Sciatic nerve (tissue), 2 donors: ENCODE results near the gene CRB1. TPM values are rescaled to one million over a fixed set of nuclear protein-coding genes. Genes with fewer than 3 reads are reported as not detected.
A peak's percentile ranks its signal among the peaks of the same experiment; 100 is the strongest.

Experiments
- ATAC-seq: fragments of 200-7000 bp; cut with Tn5 transposase; one replicate; pipeline ENCODE4 v1.9.1; 2020; ENCODE audit warnings: mild to moderate bottlenecking, moderate library complexity
- DNase-seq: peaks from one replicate; pipeline ENCODE4 v3.0.0-alpha.2; 2020; ENCODE audit warnings: low spot score
- intact Hi-C: fragments of 100-400 bp; cut with DNase I; formaldehyde crosslinking; loops from one replicate; pipeline ENCODE4 v1.14.2; 2022
- total RNA-seq: library from RNA; stranded (reverse); fragmentation: NEBNext Ultra II Directional; extraction: Animal tissue kit (Norgen Biotek cat#: 25700); gene quantifications from one replicate; pipeline ENCODE4 v1.2.1, GENCODE V29; 2021
- donor health status: DM: no; HTN: no; CAD: no.
- donor health status: DM: no; HTN: no; CAD: no.

The CRB1 gene
- total RNA-seq, 1 donor from 2014 or later: 0.94 TPM

GRCh38 chr1:197339106-197340060 lies 71.3 kb downstream of the CRB1 start:
- DNase-seq (no peak), ATAC-seq (no peak)
- intact Hi-C loops: no loop called here

DNA sequence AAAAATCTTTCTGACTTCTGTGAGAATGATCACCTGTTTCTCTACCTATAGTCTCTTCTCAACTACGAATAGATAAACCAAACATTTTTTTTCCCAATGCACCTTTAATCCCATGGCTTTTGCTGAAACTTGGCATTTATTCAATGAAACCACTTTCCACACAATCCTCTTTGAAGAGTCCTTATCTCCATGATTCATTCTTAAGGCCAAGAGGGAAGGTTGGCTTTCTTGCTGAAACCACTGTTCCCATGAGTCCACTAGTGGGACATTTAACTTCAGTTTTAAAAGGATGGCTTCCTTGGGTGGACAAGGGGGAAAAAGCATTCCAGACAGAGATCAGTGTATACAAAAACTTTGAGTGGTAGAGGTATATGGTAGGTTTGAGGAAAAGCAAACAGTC lies 73.6 kb downstream of the CRB1 start:
- intact Hi-C loops: no loop called here
- no peak for ATAC-seq
- DNase-seq: no peak

DNA sequence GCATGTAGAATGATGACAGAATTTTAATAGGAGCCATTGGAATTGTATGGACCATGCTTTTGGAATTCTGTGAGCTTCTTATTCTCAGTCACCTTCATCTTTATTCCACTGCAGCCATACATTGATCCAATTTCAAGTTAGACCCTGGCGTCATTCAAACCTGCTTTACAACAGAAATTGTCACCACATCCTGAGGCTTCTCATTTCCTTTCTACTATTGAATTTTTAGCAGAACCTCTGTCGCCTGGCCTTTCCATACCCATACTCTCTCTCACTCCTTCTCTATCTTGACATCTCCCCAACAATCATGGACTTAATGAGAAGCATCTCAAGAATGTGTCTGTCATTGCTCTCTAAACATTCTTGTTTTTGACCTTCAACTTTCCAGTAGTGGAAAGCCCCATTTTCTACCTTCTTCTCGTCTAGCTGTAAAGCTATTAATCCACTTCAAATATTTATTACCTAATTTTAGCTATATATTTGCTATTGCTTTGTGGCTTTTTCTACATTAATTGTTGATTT lies 74.1 kb downstream of the CRB1 start:
- intact Hi-C loops: no loop called here
- DNase-seq (no peak), ATAC-seq (no peak)

GRCh38 chr1:197342669-197343068 lies 74.6 kb downstream of the CRB1 start:
- ATAC-seq (no peak), DNase-seq (no peak)
- intact Hi-C loops: no loop called here

DNA sequence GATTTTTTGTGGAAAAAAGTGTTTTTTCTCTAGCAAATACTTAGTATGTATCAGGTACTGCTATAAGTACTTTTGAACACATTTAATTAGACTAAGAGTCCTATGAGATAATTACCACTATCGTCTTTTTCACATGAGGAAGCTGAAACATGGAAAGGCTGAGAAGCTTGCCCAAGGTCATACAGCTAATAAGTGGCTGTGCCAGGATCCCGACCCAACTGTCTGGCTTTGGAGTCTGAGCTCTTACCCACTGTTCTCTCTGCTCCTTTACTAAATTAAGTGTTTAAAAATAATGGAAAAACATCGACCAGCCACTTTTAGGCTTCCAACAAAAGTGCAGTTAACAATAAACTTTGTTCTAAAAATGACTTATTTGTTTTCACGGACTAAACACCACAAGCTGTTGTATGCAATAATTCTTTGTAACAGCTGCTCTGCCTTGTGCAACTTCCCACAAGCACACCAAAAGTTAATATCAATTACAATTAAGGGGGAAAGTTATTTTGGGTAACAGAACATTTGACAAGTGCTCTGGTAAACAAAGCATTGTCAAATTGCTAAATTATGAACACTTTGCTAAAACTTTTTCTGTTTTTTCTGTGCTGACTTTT lies 75.7 kb downstream of the CRB1 start:
- no peak for ATAC-seq
- DNase-seq: no peak
- intact Hi-C loops: no loop called here

- DNase-seq (no peak), ATAC-seq (no peak)
- intact Hi-C loops: no loop called here
These were observed 83.9 kb downstream of the CRB1 start for GRCh38 chr1:197351821-197352440.

- DNase-seq (no peak), ATAC-seq (no peak)
- intact Hi-C loops: no loop called here
These were observed 87.4 kb downstream of the CRB1 start for GRCh38 chr1:197355248-197355995.

DNA sequence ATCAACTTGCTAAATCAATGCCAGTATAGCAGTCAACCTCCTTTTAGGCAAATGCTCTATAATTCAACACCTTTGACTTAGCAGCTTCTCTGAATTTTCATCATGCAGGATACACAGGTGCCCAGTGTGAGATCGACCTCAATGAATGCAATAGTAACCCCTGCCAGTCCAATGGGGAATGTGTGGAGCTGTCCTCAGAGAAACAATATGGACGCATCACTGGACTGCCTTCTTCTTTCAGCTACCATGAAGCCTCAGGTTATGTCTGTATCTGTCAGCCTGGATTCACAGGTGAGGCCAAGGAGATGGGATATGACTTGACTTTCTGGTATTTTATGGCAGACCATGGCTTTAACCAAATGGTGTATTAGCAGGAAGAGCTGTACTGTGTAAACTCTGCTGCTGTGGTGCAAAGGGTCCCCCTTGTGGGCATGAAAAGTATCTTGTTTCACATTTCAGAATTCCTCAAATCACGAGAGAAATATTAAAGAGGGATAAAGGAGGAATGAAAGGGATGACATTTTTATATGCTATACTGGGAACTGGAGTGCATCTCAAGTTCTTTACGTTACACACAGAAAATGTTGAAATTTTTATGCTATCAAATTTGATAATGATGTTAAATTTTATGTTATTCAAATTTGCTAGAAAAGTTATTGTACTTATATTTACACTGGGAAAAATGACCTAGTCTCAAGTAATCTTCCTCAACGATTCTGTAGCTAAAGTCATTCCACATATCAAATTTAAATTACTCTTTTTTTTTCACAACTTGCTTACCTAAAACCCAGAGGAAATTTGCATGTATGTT lies 88.9 kb downstream of the CRB1 start:
- ATAC-seq: peak; percentile 56
- intact Hi-C loops: no loop called here
- DNase-seq: no peak

DNA sequence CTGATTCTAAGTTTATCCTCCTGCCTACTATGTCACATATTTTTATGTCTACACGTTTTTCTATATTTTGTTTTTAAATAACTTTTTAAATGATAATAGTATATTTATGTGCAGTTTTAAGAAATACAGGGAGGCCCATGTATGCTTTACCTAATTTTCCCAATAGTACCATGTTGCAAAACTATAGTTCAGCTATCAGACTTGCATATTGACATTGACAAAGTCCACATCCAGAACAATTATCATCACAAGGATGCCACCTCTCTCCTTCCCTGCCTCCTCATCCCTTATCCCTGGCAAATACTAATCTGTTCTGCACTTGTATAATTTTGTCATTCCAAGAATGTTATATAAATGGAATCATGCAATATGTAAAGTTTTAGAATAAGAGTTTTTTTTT lies 90.9 kb downstream of the CRB1 start:
- no peak for ATAC-seq
- intact Hi-C loops: no loop called here
- no peak for DNase-seq

DNA sequence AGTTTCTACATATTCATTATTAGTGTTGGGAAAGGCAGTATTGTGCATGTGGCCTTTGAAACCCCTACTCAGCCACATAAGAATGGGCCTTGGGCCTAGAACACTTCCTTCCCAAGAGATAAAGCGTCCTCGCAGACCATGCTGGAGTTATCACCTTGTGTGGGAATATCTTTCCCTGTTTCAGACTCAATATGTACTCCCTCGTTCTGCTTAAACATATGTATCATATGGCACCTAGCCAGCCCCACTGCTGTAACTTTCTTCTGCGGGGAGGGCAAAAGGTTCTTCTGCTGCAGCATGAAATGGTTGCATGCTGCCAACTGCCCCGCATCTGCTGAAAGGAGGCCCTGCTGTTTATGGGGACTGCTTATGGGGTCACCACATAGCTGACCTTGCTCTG lies 92.0 kb downstream of the CRB1 start:
- intact Hi-C loops: no loop called here
- DNase-seq (no peak), ATAC-seq (no peak)

DNA sequence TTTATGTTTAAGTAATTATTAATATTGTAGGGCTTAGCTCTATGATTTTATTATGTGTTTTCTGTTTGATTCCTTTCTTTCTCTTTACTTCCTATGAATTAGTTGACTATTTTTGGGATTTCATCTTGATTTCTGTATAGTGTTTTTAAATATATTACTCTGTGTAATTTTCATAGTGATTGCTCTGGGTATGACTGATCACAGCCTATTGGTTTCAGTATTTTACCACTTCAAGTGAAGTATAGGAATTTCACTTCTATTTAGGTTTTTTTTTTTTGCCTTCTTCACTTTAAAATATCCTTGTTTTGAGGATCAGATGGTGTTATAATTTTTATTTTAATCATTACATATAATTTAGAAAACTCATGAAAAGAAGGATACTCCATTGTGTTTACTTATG lies 94.8 kb downstream of the CRB1 start:
- no peak for DNase-seq
- no peak for ATAC-seq
- intact Hi-C loops: no loop called here

DNA sequence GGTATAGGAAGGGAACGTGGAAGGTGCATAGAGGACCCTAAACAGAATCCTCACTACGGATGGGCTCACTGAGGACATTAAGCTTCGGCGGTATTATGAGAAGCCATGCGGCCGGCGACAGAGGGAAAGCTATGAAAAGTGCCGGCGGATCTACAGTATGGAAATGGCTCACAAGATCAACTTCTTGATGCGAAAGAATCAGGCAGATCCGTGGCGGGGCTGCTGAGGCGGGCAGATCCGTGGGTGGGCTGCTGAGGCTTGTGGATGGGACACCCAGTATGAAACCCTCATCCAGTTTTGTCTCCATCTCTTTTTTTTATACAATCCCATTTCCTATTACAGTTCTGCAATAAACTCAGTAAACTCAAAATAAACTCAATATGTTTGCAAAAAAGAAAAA lies 95.8 kb downstream of the CRB1 start:
- ATAC-seq: no peak
- intact Hi-C loops: no loop called here
- no peak for DNase-seq

DNA sequence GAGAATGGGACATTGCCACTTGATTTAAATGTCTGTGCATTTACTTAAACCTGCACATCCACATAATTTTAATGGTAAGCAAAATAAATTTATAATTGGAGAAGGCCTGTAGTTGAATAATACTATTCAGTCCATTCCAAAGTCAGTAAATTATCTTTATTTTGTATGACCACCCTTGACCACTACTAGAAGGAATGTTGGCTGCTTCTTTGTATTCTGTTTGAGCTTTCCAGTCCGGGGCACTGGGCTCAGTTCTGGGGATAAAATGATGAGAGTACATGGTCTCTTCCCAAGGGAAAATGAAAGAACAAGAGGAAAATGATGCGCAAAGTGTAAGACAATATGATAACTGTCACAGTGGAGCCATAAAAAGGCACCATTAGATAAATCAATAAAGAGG lies 98.9 kb downstream of the CRB1 start:
- intact Hi-C loops: no loop called here
- DNase-seq (no peak), ATAC-seq (peak; percentile 22)

GRCh38 chr1:197367627-197368026 lies 99.6 kb downstream of the CRB1 start:
- no peak for DNase-seq
- intact Hi-C loops: no loop called here
- ATAC-seq: no peak

GRCh38 chr1:197374428-197374827 lies 106.4 kb downstream of the CRB1 start:
- intact Hi-C loops: no loop called here
- DNase-seq: no peak
- ATAC-seq: no peak

DNA sequence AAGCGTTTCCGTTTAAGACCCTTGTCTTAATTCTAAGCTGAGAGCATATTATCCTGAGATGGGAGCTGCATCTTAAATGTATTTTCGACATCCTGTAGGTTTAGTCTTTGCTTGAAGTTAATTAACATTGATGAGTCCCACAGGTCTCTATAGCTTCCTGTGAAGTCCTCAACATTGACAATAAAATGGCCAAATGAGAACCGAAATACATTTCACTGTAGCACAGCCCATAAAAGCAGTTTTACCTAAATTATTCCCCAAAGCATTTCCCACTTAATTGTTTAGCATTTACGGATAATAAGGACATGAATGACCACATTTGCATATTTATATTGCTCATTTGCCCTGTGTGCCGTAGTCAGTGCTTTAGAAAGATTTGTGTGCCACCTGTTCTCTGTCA lies 116.4 kb downstream of the CRB1 start:
- intact Hi-C loops: no loop called here
- ATAC-seq (no peak), DNase-seq (no peak)

GRCh38 chr1:197388801-197389200 lies 120.7 kb downstream of the CRB1 start:
- intact Hi-C loops: no loop called here
- ATAC-seq: no peak
- no peak for DNase-seq

GRCh38 chr1:197390856-197391255 lies 122.8 kb downstream of the CRB1 start:
- intact Hi-C loops: no loop called here
- ATAC-seq: no peak
- DNase-seq: no peak
